Vagina (tissue), 2 donors: Measurements from ENCODE around the gene SPTBN4.

Experiments
- CTCF ChIP-seq, 3 experiments: fragments of 450-650 bp in 2 of 3; fragments of 200-600 bp in 1 of 3; sonication (generic) in 1 of 3; IDR thresholded peaks; one replicate each; pipeline ENCODE4 v1.5.1; 2017 to 2019; ENCODE audit warnings: antibody characterized with exemption in 3 of 3, mild to moderate bottlenecking in 2 of 3, moderate library complexity in 2 of 3
- POLR2A ChIP-seq, 2 donors: fragments of 450-650 bp; IDR thresholded peaks; one replicate each; pipeline ENCODE4 v1.6.1; 2017; ENCODE audit warnings: antibody characterized with exemption in 2 of 2, mild to moderate bottlenecking in 2 of 2, moderate library complexity in 2 of 2

DNA sequence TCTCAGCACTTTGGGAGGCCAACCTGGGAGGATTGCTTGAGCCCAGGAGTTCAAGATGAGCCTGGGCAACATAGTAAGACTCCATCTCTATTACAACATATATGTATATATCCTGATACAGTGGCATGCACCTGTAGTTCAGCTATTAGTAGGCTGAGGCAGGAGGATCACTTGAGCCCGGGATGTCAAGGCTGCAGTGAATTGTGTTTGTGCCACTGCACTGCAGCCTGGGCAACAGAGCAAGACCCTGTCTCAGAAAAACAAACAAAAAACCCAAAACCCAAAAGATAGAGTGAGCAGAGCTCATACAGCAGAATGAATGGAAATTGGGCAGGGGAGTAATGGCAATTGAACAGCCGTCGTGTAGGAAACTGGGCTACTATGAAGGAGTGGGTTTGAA, 92.6 kb downstream of the SPTBN4 start:
- no peak for TF ChIP-seq CTCF (IDR thresholded peaks at IDR 0.05)
- TF ChIP-seq POLR2A (IDR thresholded peaks at IDR 0.05) = no peak
